ENCODE results near the gene MYH10.
"Not testable (repeated sequence)": the region's sequence is repeated elsewhere in the genome, so short reads cannot be mapped to it uniquely, and the experiment has no call there.

MYH10 gene

DNA sequence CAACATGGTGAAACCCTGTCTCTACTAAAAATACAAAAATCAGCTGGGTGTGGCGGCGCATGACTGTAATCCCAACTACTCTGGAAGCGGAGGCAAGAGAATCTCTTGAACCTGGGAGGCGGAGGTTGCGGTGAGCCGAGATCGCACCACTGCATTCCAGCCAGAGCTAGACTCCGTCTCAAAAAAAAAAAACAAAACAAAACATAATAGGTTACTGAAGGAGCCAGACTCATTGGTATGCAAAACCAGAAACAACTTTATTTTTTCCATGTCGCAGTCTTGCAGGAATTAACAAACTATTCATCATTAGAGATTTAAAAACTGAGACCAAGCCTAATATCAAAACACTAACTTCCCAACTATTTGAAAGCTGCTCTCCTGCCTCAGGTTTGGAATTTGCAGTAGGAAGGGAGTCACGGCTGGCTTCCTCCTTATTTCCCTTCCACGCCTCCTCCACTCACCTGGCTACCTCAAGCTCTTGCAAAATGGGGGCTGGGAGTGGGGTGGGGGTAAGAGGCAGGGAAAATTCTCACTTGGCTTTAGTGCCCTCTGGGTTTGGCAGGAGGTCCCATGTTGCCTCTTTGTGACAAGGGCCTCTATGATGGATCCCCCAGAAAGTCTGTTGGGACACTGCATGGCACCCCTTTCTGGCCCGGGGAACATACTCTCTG, 34.1 kb upstream of the MYH10 start:
- Histone ChIP-seq H3K36me3 (ENCODE audit: control insufficient read depth in 2 of 2, insufficient read depth in 2 of 2, low read length in 2 of 2) (no peaks in the 10 kb centered on the region), H3K27me3 (ENCODE audit: control insufficient read depth in 2 of 2, insufficient read depth in 2 of 2, low read length in 2 of 2) (peaks cover 0 to 3% of the 10 kb centered on the region in 2 donors), H3K27ac (ENCODE audit: low read depth in 2 of 2, low read length in 2 of 2) (no peak overlapping the region), H3K4me3 (ENCODE audit: low read length in 2 of 2) (no peak overlapping the region), H3K4me1 (ENCODE audit: control insufficient read depth in 2 of 2, insufficient read depth in 2 of 2, low read length in 2 of 2) (no peaks in the 10 kb centered on the region), H3K9ac (ENCODE audit: low read depth in 1 of 2, low read length in 2 of 2) (no peak overlapping the region), H3K9me3 (ENCODE audit: control insufficient read depth in 2 of 2, low read length in 2 of 2) (no peaks in the 10 kb centered on the region)

GRCh38 chr17:8662973-8663372, 32.4 kb upstream of the MYH10 start:
- H3K9ac ChIP-seq (ENCODE audit: low read depth in 1 of 2, low read length in 2 of 2), result no peak overlapping the region

DNA sequence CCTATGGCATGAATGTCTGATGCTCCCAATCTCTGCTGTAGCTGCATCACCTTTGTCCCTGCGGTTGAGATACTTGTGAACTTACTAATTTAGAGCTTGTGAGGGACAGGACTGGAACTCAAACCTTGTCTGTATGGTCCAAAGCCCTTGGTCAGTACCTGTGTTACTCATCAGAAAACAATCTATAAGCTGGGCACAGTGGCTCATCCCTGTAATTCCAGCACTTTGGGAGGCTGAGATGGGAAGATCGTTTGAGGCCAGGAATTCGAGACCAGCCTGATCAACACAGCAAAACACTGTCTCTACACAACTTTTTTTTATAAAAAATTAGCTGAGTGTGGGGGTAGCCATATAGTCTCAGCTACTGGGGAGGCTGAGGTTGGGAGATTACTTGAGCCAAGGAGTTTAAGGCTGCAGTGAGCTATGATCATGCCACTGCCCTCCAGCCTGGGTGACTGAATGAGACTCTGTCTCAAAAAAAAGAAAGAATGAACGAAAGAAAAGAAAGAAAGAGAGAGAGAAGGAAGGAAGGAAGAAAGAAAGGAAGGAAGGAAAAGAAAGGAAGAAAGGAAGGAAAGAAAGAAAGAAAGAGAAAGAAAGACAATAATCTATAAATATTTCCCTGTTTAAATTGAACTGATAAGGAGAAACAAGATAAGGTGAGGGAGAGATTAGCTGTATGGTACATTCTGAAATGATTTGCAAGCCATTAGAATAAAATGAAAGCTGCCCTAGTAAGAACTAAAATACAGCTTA, 31.7 kb upstream of the MYH10 start:
- Histone ChIP-seq H3K9ac (ENCODE audit: low read depth in 1 of 2, low read length in 2 of 2) (no peak overlapping the region), H3K9me3 (ENCODE audit: control insufficient read depth in 2 of 2, low read length in 2 of 2) (no peaks in the 10 kb centered on the region), H3K27me3 (ENCODE audit: control insufficient read depth in 2 of 2, insufficient read depth in 2 of 2, low read length in 2 of 2) (peaks cover 0 to 3% of the 10 kb centered on the region in 2 donors), H3K36me3 (ENCODE audit: control insufficient read depth in 2 of 2, insufficient read depth in 2 of 2, low read length in 2 of 2) (no peaks in the 10 kb centered on the region), H3K4me1 (ENCODE audit: control insufficient read depth in 2 of 2, insufficient read depth in 2 of 2, low read length in 2 of 2) (no peaks in the 10 kb centered on the region), H3K4me3 (ENCODE audit: low read length in 2 of 2) (no peak overlapping the region), H3K27ac (ENCODE audit: low read depth in 2 of 2, low read length in 2 of 2) (no peak overlapping the region)

More at GRCh38 chr17:8662973-8663372, 32.4 kb upstream of the MYH10 start:
- Histone ChIP-seq H3K4me1 (ENCODE audit: control insufficient read depth in 2 of 2, insufficient read depth in 2 of 2, low read length in 2 of 2) (no peaks in the 10 kb centered on the region), H3K4me3 (ENCODE audit: low read length in 2 of 2) (no peak overlapping the region), H3K27me3 (ENCODE audit: control insufficient read depth in 2 of 2, insufficient read depth in 2 of 2, low read length in 2 of 2) (peaks cover 0 to 3% of the 10 kb centered on the region in 2 donors), H3K9me3 (ENCODE audit: control insufficient read depth in 2 of 2, low read length in 2 of 2) (no peaks in the 10 kb centered on the region), H3K27ac (ENCODE audit: low read depth in 2 of 2, low read length in 2 of 2) (no peak overlapping the region), H3K36me3 (ENCODE audit: control insufficient read depth in 2 of 2, insufficient read depth in 2 of 2, low read length in 2 of 2) (no peaks in the 10 kb centered on the region)

DNA sequence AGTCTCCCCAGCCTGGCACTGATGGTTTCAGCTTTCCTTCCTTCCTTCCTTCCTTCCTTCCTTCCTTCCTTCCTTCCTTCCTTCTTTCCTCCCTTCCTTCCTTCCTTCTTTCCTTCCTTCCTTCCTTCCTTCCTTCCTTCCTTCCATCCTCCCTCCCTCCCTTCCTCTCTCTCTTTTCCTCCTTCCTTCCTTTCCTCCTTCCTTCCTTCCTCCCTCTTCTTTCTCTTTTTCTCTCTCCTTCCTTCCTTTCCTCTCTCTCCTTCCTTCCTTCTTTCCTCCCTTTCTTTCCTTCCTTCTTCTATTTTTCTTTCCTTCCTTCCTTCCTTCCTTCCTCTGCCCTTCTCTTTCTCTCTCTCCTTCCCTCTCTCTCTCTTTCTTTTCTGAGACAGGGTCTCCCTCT, 30.2 kb upstream of the MYH10 start:
- H3K27ac ChIP-seq (ENCODE audit: low read depth in 2 of 2, low read length in 2 of 2); H3K27me3 ChIP-seq (ENCODE audit: control insufficient read depth in 2 of 2, insufficient read depth in 2 of 2, low read length in 2 of 2): not testable (repeated sequence)

DNA sequence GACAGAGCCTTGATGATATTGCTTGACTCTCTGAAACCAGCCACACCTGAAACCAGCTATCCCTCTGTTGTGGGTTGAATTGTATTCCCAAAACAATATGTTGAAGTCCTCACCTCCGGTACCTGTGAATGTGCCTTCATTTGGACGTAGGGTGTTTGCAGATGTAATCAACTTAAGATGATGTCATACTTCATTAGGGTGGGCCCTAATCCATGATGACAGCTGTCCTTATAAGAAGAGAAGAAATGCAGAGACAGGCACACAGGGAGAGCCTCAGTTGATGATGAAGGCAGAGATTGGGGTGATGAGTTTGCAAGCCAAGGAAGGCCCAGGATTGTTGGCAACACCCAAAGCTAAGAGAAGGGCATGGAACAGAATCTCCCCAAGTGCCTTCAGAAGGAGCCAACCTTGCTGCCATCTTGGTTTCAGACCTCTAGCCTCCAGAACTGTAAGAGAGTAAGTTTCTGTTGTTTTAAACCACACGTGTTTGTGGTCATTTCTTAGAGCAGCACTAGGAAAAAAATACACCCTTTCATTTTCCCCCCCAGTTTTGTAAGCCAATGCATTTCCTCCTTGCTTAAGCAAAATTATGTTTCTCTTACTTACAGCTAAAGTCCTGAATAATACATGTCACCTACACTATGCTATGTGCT, 29.4 kb upstream of the MYH10 start:
- Histone ChIP-seq H3K4me1 (ENCODE audit: control insufficient read depth in 2 of 2, insufficient read depth in 2 of 2, low read length in 2 of 2) (no peaks in the 10 kb centered on the region), H3K27ac (ENCODE audit: low read depth in 2 of 2, low read length in 2 of 2) (no peak overlapping the region), H3K9me3 (ENCODE audit: control insufficient read depth in 2 of 2, low read length in 2 of 2) (peaks cover 3% of the 10 kb centered on the region in 2 donors), H3K27me3 (ENCODE audit: control insufficient read depth in 2 of 2, insufficient read depth in 2 of 2, low read length in 2 of 2) (peaks cover 0 to 3% of the 10 kb centered on the region in 2 donors), H3K4me3 (ENCODE audit: low read length in 2 of 2) (no peak overlapping the region), H3K9ac (ENCODE audit: low read depth in 1 of 2, low read length in 2 of 2) (no peak overlapping the region), H3K36me3 (ENCODE audit: control insufficient read depth in 2 of 2, insufficient read depth in 2 of 2, low read length in 2 of 2) (no peaks in the 10 kb centered on the region)

More for the DNA sequence above, 30.2 kb upstream of the MYH10 start:
- H3K4me1 ChIP-seq (ENCODE audit: control insufficient read depth in 2 of 2, insufficient read depth in 2 of 2, low read length in 2 of 2); H3K36me3 ChIP-seq (ENCODE audit: control insufficient read depth in 2 of 2, insufficient read depth in 2 of 2, low read length in 2 of 2); H3K4me3 ChIP-seq (ENCODE audit: low read length in 2 of 2); H3K9me3 ChIP-seq (ENCODE audit: control insufficient read depth in 2 of 2, low read length in 2 of 2); H3K9ac ChIP-seq (ENCODE audit: low read depth in 1 of 2, low read length in 2 of 2): not testable (repeated sequence)

DNA sequence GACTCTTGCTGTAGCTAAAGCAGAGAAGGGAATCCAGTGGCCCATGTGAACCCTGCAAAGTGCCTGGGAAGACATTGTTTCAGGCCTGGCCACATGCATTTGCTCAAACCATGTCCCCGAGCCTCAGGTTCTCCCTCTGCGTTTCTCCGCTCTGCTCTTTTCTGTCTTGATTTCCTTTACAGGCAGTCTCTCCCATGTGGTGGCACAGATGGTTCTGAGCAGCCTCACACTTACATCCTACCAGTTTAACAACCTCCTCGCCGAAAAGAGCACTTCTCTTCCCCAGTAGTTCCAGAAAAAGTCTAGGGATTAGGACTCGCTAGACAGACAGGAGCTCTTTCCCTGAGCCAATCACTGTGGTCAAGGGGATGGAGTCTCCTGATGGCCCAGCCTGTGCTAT, 28.3 kb upstream of the MYH10 start:
- H3K36me3 ChIP-seq (ENCODE audit: control insufficient read depth in 2 of 2, insufficient read depth in 2 of 2, low read length in 2 of 2), result no peaks in the 10 kb centered on the region
- no peak overlapping the region for H3K9ac ChIP-seq (ENCODE audit: low read depth in 1 of 2, low read length in 2 of 2)
- peaks cover 3% of the 10 kb centered on the region in 2 donors for H3K9me3 ChIP-seq (ENCODE audit: control insufficient read depth in 2 of 2, low read length in 2 of 2)
- H3K4me1 ChIP-seq (ENCODE audit: control insufficient read depth in 2 of 2, insufficient read depth in 2 of 2, low read length in 2 of 2), result no peaks in the 10 kb centered on the region
- no peak overlapping the region for H3K4me3 ChIP-seq (ENCODE audit: low read length in 2 of 2)
- peaks cover 0 to 3% of the 10 kb centered on the region in 2 donors for H3K27me3 ChIP-seq (ENCODE audit: control insufficient read depth in 2 of 2, insufficient read depth in 2 of 2, low read length in 2 of 2)
- no peak overlapping the region for H3K27ac ChIP-seq (ENCODE audit: low read depth in 2 of 2, low read length in 2 of 2)

GRCh38 chr17:8656693-8657092, 26.2 kb upstream of the MYH10 start:
- H3K9ac ChIP-seq (ENCODE audit: low read depth in 1 of 2, low read length in 2 of 2), result no peak overlapping the region
- no peaks in the 10 kb centered on the region for H3K27me3 ChIP-seq (ENCODE audit: control insufficient read depth in 2 of 2, insufficient read depth in 2 of 2, low read length in 2 of 2)
- no peak overlapping the region for H3K27ac ChIP-seq (ENCODE audit: low read depth in 2 of 2, low read length in 2 of 2)
- H3K4me3 ChIP-seq (ENCODE audit: low read length in 2 of 2), result no peak overlapping the region
- peaks cover 3% of the 10 kb centered on the region in 2 donors for H3K9me3 ChIP-seq (ENCODE audit: control insufficient read depth in 2 of 2, low read length in 2 of 2)
- H3K36me3 ChIP-seq (ENCODE audit: control insufficient read depth in 2 of 2, insufficient read depth in 2 of 2, low read length in 2 of 2), result no peaks in the 10 kb centered on the region
- H3K4me1 ChIP-seq (ENCODE audit: control insufficient read depth in 2 of 2, insufficient read depth in 2 of 2, low read length in 2 of 2), result no peaks in the 10 kb centered on the region

GRCh38 chr17:8654822-8655221, 24.3 kb upstream of the MYH10 start:
- Histone ChIP-seq H3K9me3 (ENCODE audit: control insufficient read depth in 2 of 2, low read length in 2 of 2) (peaks cover 3% of the 10 kb centered on the region in 2 donors), H3K4me1 (ENCODE audit: control insufficient read depth in 2 of 2, insufficient read depth in 2 of 2, low read length in 2 of 2) (no peaks in the 10 kb centered on the region), H3K36me3 (ENCODE audit: control insufficient read depth in 2 of 2, insufficient read depth in 2 of 2, low read length in 2 of 2) (no peaks in the 10 kb centered on the region), H3K27me3 (ENCODE audit: control insufficient read depth in 2 of 2, insufficient read depth in 2 of 2, low read length in 2 of 2) (peaks cover 0 to 3% of the 10 kb centered on the region in 2 donors), H3K9ac (ENCODE audit: low read depth in 1 of 2, low read length in 2 of 2) (no peak overlapping the region), H3K4me3 (ENCODE audit: low read length in 2 of 2) (no peak overlapping the region), H3K27ac (ENCODE audit: low read depth in 2 of 2, low read length in 2 of 2) (no peak overlapping the region)

GRCh38 chr17:8651013-8651412, 20.5 kb upstream of the MYH10 start:
- no peak overlapping the region for H3K27ac ChIP-seq (ENCODE audit: low read depth in 2 of 2, low read length in 2 of 2)
- H3K36me3 ChIP-seq (ENCODE audit: control insufficient read depth in 2 of 2, insufficient read depth in 2 of 2, low read length in 2 of 2), result no peaks in the 10 kb centered on the region

GRCh38 chr17:8650119-8650499, 19.6 kb upstream of the MYH10 start:
- Histone ChIP-seq H3K27ac (ENCODE audit: low read depth in 2 of 2, low read length in 2 of 2) (no peak overlapping the region), H3K9ac (ENCODE audit: low read depth in 1 of 2, low read length in 2 of 2) (no peak overlapping the region), H3K9me3 (ENCODE audit: control insufficient read depth in 2 of 2, low read length in 2 of 2) (no peaks in the 10 kb centered on the region), H3K4me1 (ENCODE audit: control insufficient read depth in 2 of 2, insufficient read depth in 2 of 2, low read length in 2 of 2) (no peaks in the 10 kb centered on the region), H3K4me3 (ENCODE audit: low read length in 2 of 2) (no peak overlapping the region), H3K27me3 (ENCODE audit: control insufficient read depth in 2 of 2, insufficient read depth in 2 of 2, low read length in 2 of 2) (peaks cover 0 to 3% of the 10 kb centered on the region in 2 donors), H3K36me3 (ENCODE audit: control insufficient read depth in 2 of 2, insufficient read depth in 2 of 2, low read length in 2 of 2) (no peaks in the 10 kb centered on the region)

More at GRCh38 chr17:8651013-8651412, 20.5 kb upstream of the MYH10 start:
- no peaks in the 10 kb centered on the region for H3K4me1 ChIP-seq (ENCODE audit: control insufficient read depth in 2 of 2, insufficient read depth in 2 of 2, low read length in 2 of 2)
- peaks cover 0 to 3% of the 10 kb centered on the region in 2 donors for H3K27me3 ChIP-seq (ENCODE audit: control insufficient read depth in 2 of 2, insufficient read depth in 2 of 2, low read length in 2 of 2)
- no peak overlapping the region for H3K9ac ChIP-seq (ENCODE audit: low read depth in 1 of 2, low read length in 2 of 2)
- H3K4me3 ChIP-seq (ENCODE audit: low read length in 2 of 2), result no peak overlapping the region
- H3K9me3 ChIP-seq (ENCODE audit: control insufficient read depth in 2 of 2, low read length in 2 of 2), result no peaks in the 10 kb centered on the region

Measured in mucosa of rectum (tissue), 2 donors.